GM12878 (cell line): ENCODE data around the gene MAPK1. TPM values are rescaled to one million over a fixed set of nuclear protein-coding genes. Genes with fewer than 3 reads are reported as not detected.

Experiments used
- ATAC-seq: fragments of 200-7000 bp; cut with Tn5 transposase; 3 replicates; pipeline ENCODE4 v1.9.1; 2020; ENCODE audit warnings: mild to moderate bottlenecking, moderate library complexity
- BruUV-seq: library from RNA; stranded (reverse); fragments of 400-500 nt; replicated peaks from 2 replicates; lab custom pipeline; 2021; lab: Mats Ljungman, UMichigan
- CTCF ChIA-PET: fragments of 300-600 bp; sonication (Branson Sonifier 250); formaldehyde crosslinking; extraction: SDS; loops from one replicate; lab custom pipeline; 2021; ENCODE audit warnings: inconsistent platforms; lab: Yijun Ruan, JAX
- POLR2A ChIA-PET: fragments of 350-600 bp; formaldehyde crosslinking; extraction: SDS; loops from one replicate; lab custom pipeline; 2021; ENCODE audit warnings: inconsistent platforms; lab: Charles Lee
- RAD21 ChIA-PET: fragments of 300-600 bp; sonication (Branson Sonifier 250); formaldehyde crosslinking; loops from one replicate; lab custom pipeline; 2023; ENCODE audit warnings: antibody characterized with exemption; ENCODE audit not compliant: unreplicated experiment; lab: Charles Lee
- SMC1A ChIA-PET: fragments of 300-600 bp; sonication (Branson Sonifier 250); formaldehyde crosslinking; loops from one replicate; lab custom pipeline; 2023; ENCODE audit not compliant: unreplicated experiment, uncharacterized antibody; lab: Charles Lee
- DNase-seq: peaks from one replicate; pipeline ENCODE4 v3.0.0-alpha.2; 2011; ENCODE audit warnings: low read depth, low spot score
- FAIRE-seq: peaks from 3 replicates; lab custom pipeline; 2011; peaks lifted over from hg19 to GRCh38; lab: Jason Lieb, UNC
- H2AFZ ChIP-seq: 2 replicates; pipeline ENCODE4 v1.6.0; 2011; ENCODE audit warnings: low read depth, low read length, control low read depth; ENCODE audit not compliant: control insufficient read depth
- H3K27ac ChIP-seq: 2 replicates; pipeline ENCODE4 v1.5.1; 2011; ENCODE audit warnings: control low read depth; ENCODE audit not compliant: control insufficient read depth, insufficient read depth
- H3K27me3 ChIP-seq, 2 experiments: replicated peaks in 1 of 2; 2 replicates each; pipeline versions ENCODE4 v1.6.0 to v1.6.1; 2011; ENCODE audit warnings: low read length in 1 of 2; ENCODE audit not compliant: control insufficient read depth in 2 of 2, insufficient read depth in 2 of 2
- H3K36me3 ChIP-seq, 2 experiments: 2 replicates each; pipeline ENCODE4 v1.5.1; 2011; ENCODE audit warnings: low read length in 1 of 2; ENCODE audit not compliant: control insufficient read depth in 2 of 2, insufficient read depth in 2 of 2
- H3K4me1 ChIP-seq: 2 replicates; pipeline ENCODE4 v1.6.1; 2011; ENCODE audit warnings: mild to moderate bottlenecking, low read length, moderate library complexity, mixed read lengths; ENCODE audit not compliant: control insufficient read depth, insufficient read depth
- H3K4me2 ChIP-seq: 2 replicates; pipeline ENCODE4 v1.6.0; 2011; ENCODE audit warnings: control low read depth; ENCODE audit not compliant: control insufficient read depth, insufficient read depth
- H3K4me3 ChIP-seq: fragments of 200-600 bp; sonication (generic); 2 replicates; pipeline ENCODE4 v1.5.1; 2016
- H3K79me2 ChIP-seq: 2 replicates; pipeline ENCODE4 v1.6.0; 2011; ENCODE audit warnings: low read length; ENCODE audit not compliant: control insufficient read depth, insufficient read depth
- H3K9ac ChIP-seq: 2 replicates; pipeline ENCODE4 v1.8.0; 2011; ENCODE audit warnings: low read length, control low read depth, mixed read lengths; ENCODE audit not compliant: control insufficient read depth, insufficient read depth
- H3K9me3 ChIP-seq: replicated peaks from 3 replicates; pipeline ENCODE4 v1.5.1; 2011; ENCODE audit warnings: mild to moderate bottlenecking, low read length; ENCODE audit not compliant: control insufficient read depth, insufficient read depth
- H4K20me1 ChIP-seq: 2 replicates; pipeline ENCODE4 v1.6.0; 2011; ENCODE audit not compliant: control insufficient read depth, insufficient read depth
- CBX5 ChIP-seq: sonication (generic); IDR thresholded peaks from 2 replicates; pipeline ENCODE4 v1.6.1; 2016; ENCODE audit warnings: low read depth, moderate library complexity, mild to moderate bottlenecking, inconsistent platforms
- CEBPB ChIP-seq, 2 experiments: fragments of 150-350 bp in 1 of 2; IDR thresholded peaks; 2 replicates each; pipeline ENCODE4 v1.6.1; 2012 to 2014; ENCODE audit warnings: low read depth in 2 of 2, low read length in 2 of 2, borderline replicate concordance in 1 of 2, inconsistent platforms in 1 of 2
- CHD2 ChIP-seq: IDR thresholded peaks from 2 replicates; pipeline ENCODE4 v1.6.1; 2011; ENCODE audit warnings: low read depth, low read length, improper control_type of control experiment, borderline replicate concordance
- GATAD2B ChIP-seq: fragments of 450-650 bp; conservative IDR thresholded peaks from 2 replicates; pipeline ENCODE4 v1.6.1; 2017; ENCODE audit warnings: low read depth, mild to moderate bottlenecking, moderate library complexity
- HDAC2 ChIP-seq: fragments of 200-600 bp; sonication (generic); IDR thresholded peaks from 2 replicates; pipeline ENCODE4 v1.6.1; 2017
- IRF3 ChIP-seq: fragments of 450-650 bp; IDR thresholded peaks from 2 replicates; pipeline ENCODE4 v1.6.1; 2014; ENCODE audit warnings: mild to moderate bottlenecking
- IRF5 ChIP-seq: fragments of 450-650 bp; IDR thresholded peaks from 2 replicates; pipeline ENCODE4 v1.6.1; 2017; ENCODE audit warnings: borderline replicate concordance
- JUNB ChIP-seq: IDR thresholded peaks from 2 replicates; pipeline ENCODE4 v1.6.1; 2016; ENCODE audit warnings: antibody characterized with exemption, mild to moderate bottlenecking
- MEF2B ChIP-seq: fragments of 450-650 bp; IDR thresholded peaks from 2 replicates; pipeline ENCODE4 v1.6.1; 2018; ENCODE audit warnings: mild to moderate bottlenecking, moderate library complexity; ENCODE audit not compliant: partially characterized antibody, poor library complexity, severe bottlenecking
- NR2C2 ChIP-seq: IDR thresholded peaks from 2 replicates; pipeline ENCODE4 v1.6.1; 2011; ENCODE audit warnings: borderline replicate concordance, low read depth; ENCODE audit not compliant: control insufficient read depth, insufficient read length
- POU2F2 ChIP-seq: IDR thresholded peaks from 3 replicates; pipeline ENCODE4 v1.6.1; 2011; ENCODE audit warnings: low read depth, mild to moderate bottlenecking, low read length, borderline replicate concordance
- PRDM15 ChIP-seq: fragments of 450-650 bp; formaldehyde crosslinking; IDR thresholded peaks from 2 replicates; pipeline ENCODE4 v1.4.0; 2020; ENCODE audit warnings: mild to moderate bottlenecking, moderate library complexity
- SMC3 ChIP-seq: IDR thresholded peaks from 2 replicates; pipeline ENCODE4 v1.6.1; 2011; ENCODE audit warnings: low read length, improper control_type of control experiment, borderline replicate concordance
- SREBF1 ChIP-seq: IDR thresholded peaks from 2 replicates; pipeline ENCODE4 v1.6.1; 2012; ENCODE audit warnings: mild to moderate bottlenecking, low read length
- USF2 ChIP-seq: IDR thresholded peaks from 2 replicates; pipeline ENCODE4 v1.6.1; 2011; ENCODE audit warnings: low read depth, low read length, improper control_type of control experiment, borderline replicate concordance
- ZNF622 ChIP-seq: fragments of 450-650 bp; IDR thresholded peaks from 2 replicates; pipeline ENCODE4 v1.6.1; 2017; ENCODE audit warnings: mild to moderate bottlenecking, inconsistent platforms
- WGBS: methylation state at CpG from one replicate; pipeline ENCODE4 v1.1.6; 2016; ENCODE audit warnings: low lambda C conversion rate; ENCODE audit not compliant: insufficient replicate concordance, insufficient coverage; ENCODE audit errors: missing lambda C conversion rate; 5-methylcytosine and 5-hydroxymethylcytosine counted together
- in situ Hi-C: fragments of 300-500 bp; cut with MboI; formaldehyde crosslinking; loops from 9 replicates; pipeline ENCODE4 v1.14.3; 2018; ENCODE audit warnings: mixed read lengths
- intact Hi-C: fragments of 100-400 bp; cut with micrococcal nuclease; formaldehyde crosslinking; loops from one replicate; pipeline ENCODE4 v1.14.2; 2022; ENCODE audit not compliant: unreplicated experiment
- polyA plus RNA-seq, 11 experiments: library from polyadenylated mRNA; depleted of rRNA in 4 of 11; unstranded in 6 of 11; stranded (reverse) in 5 of 11; fragments of >200 nt; fragmentation: Nextera tagmentation in 4 of 11; fragmentation: Illumina TruSeq in 1 of 11; extraction: Ambion mirVana in 4 of 11; extraction: Trizol in 1 of 11; gene quantifications; 1 replicate in 1 of 11; 2 replicates in 10 of 11; pipeline versions ENCODE4 v1.2.1 to v1.2.3, GENCODE V29; 2011 to 2016; ENCODE audit warnings: inconsistent platforms in 2 of 11, missing spikeins in 2 of 11, low read depth in 1 of 11
- total RNA-seq, 4 experiments: library from RNA; depleted of rRNA in 3 of 4; stranded (reverse); fragments of >200 nt in 3 of 4; fragmentation: Illumina TruSeq in 1 of 4; extraction: Trizol in 1 of 4; gene quantifications; 2 replicates each; pipeline versions ENCODE4 v1.2.1 to v1.2.3, GENCODE V29; 2013 to 2021

The MAPK1 gene
- total and polyA plus RNA-seq, 10 of the 15 experiments (the other 5 are each of a cell fraction or from before 2014, with no cell fraction given): 7.0 to 123 (median 58.4) TPM

- 100% methylated on average over 2 of the region's 2 CpGs for WGBS
- ChIA-PET CTCF (no interaction called here), POLR2A (interaction anchor here (0.5 to 0.7 kb wide), 2 partner anchors 280 to 1134 kb away, joined by 3 to 4 read pairs; no protein-coding TSS in a partner anchor), RAD21 (no interaction called here), SMC1A (interaction anchor here (0.9 to 1.2 kb wide), 3 partner anchors 56 to 114 kb away, joined by 3 read pairs; no protein-coding TSS in a partner anchor)
- H4K20me1 ChIP-seq: peaks cover 3% of the 10 kb centered on the region; the same call in 1 of the 2 replicates
- BruUV-seq: no TSS peak
- H3K4me2 ChIP-seq: no peak overlapping the region
- DNase-seq: no peak
- no peak overlapping the region for H3K27ac ChIP-seq
- H3K4me3 ChIP-seq: no peak overlapping the region
- peaks cover 11% of the 10 kb centered on the region for H3K79me2 ChIP-seq
- ATAC-seq: no peak
- peaks cover 19% of the 10 kb centered on the region for H3K4me1 ChIP-seq
- no peaks in the 10 kb centered on the region for H3K27me3 ChIP-seq
- H2AFZ ChIP-seq: no peak overlapping the region
- no peaks in the 10 kb centered on the region; a peak in 1 of 4 replicates for H3K36me3 ChIP-seq
- in situ Hi-C loops (no loop called here), intact Hi-C loops (loop anchor here (5.0 kb wide), 1 partner anchor 48 kb away; the partner anchor contains the start of gene MAPK1)
- no peaks in the 10 kb centered on the region for H3K9me3 ChIP-seq
- FAIRE-seq: no peak
- no peak overlapping the region for H3K9ac ChIP-seq
- no peak for TF ChIP-seq SREBF1
- no peak for TF ChIP-seq ZNF622
- TF ChIP-seq NR2C2: no peak
- TF ChIP-seq IRF5: no peak
- TF ChIP-seq POU2F2: no peak
- TF ChIP-seq HDAC2: no peak
- TF ChIP-seq CBX5: no peak
- TF ChIP-seq USF2: no peak
- TF ChIP-seq MEF2B: no peak
- TF ChIP-seq JUNB: no peak
- TF ChIP-seq CEBPB (IDR thresholded peaks at IDR 0.05; ENCODE audit: borderline replicate concordance in 1 of 2, low read depth in 2 of 2, low read length in 2 of 2): no peak
- TF ChIP-seq PRDM15 (CRISPR knock-in tag): no peak
- TF ChIP-seq IRF3: no peak
- TF ChIP-seq GATAD2B: no peak
- TF ChIP-seq SMC3: no peak
- no peak for TF ChIP-seq CHD2
These were observed 48.2 kb downstream of the MAPK1 start for GRCh38 chr22:21819183-21819770.
